Prostate gland (tissue), 2 donors: ENCODE data around the gene SANBR.

ENCODE experiments used
- POLR2AphosphoS5 ChIP-seq: sonication (generic); formaldehyde crosslinking; IDR thresholded peaks from one replicate; pipeline ENCODE4 v1.6.1; 2017; ENCODE audit warnings: antibody characterized with exemption
- TF ChIP-seq, protein P1 (sequence below), 4 experiments: fragments of 200-600 bp in 2 of 4; fragments of 450-650 bp in 2 of 4; sonication (generic) in 2 of 4; IDR thresholded peaks; 1 replicate in 3 of 4; 2 replicates in 1 of 4; pipeline ENCODE4 v1.5.1; 2016 to 2019; ENCODE audit warnings: antibody characterized with exemption in 4 of 4, mild to moderate bottlenecking in 2 of 4, moderate library complexity in 2 of 4

DNA sequence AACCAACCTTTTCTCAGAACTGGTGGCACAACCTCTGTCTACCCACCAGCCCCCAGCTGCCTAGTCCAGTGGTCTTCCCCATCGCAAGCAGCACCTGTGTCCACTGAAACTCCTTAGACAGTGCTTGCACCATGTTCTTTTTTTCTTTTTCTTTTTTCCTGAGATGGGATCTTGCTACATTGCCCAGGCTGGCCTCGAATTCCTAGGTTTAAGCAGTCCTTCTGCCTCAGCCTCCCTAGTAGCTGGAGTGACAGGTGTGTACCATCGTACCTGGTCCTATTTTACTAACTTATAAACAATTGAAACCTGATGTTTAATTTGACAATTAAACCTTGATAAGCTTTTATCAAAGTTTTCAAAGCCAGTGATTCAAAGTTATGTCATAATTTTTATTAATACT lies 30.8 kb downstream of the SANBR start:
- TF ChIP-seq, protein P1, sequence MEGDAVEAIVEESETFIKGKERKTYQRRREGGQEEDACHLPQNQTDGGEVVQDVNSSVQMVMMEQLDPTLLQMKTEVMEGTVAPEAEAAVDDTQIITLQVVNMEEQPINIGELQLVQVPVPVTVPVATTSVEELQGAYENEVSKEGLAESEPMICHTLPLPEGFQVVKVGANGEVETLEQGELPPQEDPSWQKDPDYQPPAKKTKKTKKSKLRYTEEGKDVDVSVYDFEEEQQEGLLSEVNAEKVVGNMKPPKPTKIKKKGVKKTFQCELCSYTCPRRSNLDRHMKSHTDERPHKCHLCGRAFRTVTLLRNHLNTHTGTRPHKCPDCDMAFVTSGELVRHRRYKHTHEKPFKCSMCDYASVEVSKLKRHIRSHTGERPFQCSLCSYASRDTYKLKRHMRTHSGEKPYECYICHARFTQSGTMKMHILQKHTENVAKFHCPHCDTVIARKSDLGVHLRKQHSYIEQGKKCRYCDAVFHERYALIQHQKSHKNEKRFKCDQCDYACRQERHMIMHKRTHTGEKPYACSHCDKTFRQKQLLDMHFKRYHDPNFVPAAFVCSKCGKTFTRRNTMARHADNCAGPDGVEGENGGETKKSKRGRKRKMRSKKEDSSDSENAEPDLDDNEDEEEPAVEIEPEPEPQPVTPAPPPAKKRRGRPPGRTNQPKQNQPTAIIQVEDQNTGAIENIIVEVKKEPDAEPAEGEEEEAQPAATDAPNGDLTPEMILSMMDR (IDR thresholded peaks at IDR 0.05): no peak
- TF ChIP-seq POLR2AphosphoS5: no peak
